T-helper 2 cell (primary cell): ENCODE measurements around the gene KIF6.
A peak's percentile ranks its signal among the peaks of the same experiment; 100 is the strongest.

Experiments
- DNase-seq, 5 experiments: peaks; one replicate each; pipeline versions ENCODE4 v3.0.0 to v3.0.0-alpha.2; 2012 to 2022

The KIF6 gene

DNA sequence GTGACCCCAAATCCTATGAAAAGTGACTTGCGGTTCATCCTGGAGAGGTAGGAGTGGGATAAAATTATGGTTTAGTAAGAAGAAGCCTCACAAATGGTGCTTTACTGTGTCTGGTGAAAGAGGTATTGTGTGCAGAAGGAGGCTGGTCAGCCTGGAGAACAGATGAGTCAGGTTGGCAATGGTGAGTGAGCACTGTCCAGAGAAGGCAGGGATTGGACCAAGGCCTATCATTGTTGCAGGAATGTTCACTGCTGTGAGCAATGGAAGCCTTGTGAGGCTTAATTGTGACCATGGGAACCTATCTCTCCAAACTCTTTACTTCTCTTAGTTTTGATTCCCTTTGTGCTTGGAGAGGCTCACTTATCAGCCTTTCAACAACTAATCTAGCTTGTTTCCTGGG, 313.7 kb downstream of the KIF6 start:
- DNase-seq, result no peak

DNA sequence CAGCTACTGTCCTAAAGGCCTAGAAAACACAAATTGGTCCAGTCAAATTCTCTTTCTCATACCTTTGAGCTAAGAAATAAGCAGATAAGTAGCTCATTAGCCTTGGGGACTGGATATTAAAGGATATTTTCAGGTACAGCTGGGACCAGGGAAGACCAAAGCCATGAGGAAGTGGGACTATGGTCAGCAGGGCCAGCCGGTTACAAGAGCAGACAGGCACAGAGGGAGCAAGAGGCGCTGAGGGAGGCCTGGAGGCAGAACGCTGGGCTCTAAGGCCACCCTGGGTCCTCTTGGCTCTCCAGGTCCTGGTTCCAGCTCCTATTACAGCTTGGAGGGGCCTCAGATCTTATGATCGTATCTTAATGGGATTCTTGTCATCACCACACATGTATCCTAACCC, 314.2 kb downstream of the KIF6 start:
- no peak for DNase-seq

DNA sequence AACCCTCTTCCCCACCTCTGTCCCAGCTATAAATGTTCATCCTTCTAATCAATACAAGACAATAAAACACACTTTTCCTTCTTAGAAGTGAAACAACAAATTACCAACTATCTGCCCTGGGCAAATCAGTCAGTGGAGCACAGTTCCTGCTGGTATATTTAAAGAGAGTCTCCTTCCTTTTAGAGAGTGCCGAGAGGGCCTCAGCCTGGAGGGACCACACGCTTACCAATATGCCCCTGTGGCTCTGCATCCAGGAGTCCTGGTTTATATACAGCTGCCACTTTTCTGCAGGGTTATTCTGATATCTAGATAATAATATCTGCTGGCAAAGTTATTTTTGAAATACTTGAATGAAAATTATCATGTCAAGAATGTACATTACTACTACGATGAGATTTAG, 315.3 kb downstream of the KIF6 start:
- DNase-seq, result no peak

DNA sequence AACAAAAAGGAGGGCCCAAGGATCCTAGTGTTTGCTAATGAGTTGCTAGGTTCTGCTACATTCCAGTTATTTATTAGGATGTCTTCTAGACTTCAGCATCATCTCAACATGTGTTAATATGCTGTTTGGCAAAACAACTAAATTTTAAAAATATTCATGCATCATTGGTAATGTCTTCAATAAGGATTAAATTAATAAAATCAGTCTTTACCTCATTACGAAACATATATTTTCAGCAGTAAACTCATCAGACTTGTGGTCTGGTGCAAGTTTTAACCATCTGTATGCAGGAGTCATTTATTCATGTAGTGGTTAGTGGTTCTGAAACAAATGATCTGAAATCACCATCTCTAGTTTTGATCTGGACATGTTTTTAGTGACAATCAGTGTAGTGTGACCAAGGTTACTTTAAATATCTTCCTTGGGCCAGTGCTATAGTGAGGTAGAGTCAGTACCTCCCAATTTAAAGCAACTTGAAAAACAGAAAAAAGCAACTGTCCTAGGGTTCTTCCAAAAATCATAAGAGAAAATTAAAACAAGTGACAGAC, 317.7 kb downstream of the KIF6 start:
- peak in 1 of 5 experiments; percentile 20 for DNase-seq

DNA sequence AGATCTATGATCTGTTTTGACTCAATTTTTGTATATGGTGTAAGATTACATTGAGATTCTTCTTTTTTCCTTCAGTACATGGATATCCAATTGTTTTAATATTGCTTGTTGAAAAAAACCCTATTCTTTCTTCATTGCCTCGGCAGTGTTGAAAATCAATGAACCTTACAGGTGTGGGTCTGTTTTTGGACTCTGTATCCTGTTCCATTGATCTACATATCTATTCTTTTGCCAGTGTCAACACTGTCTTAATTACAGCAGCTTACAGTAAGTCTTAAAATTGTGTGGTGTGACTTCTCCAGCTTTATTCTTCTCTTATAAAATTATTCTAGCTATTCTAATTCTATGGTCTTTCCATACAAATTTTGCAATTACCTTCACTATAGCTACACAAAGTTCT, 320.9 kb downstream of the KIF6 start:
- DNase-seq, result no peak

DNA sequence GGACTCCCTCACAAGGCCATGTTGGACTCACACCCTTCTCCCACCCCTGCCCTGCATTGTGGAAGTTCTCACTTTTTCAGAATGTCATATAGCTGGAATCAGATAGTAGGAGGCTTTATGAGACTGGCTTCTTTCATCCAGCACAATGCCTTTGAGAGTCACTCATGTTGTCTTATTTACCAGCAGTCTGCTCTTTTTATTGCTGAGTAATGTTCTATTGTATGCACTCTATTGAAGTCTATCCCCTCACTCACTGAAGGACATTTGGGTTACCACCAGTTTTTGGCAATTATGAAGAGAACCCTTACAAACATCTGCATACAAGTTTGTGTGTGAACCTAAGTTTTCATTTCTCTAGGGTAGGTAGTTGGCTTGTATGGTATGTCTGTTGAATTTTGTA, 321.9 kb downstream of the KIF6 start:
- DNase-seq, result no peak

DNA sequence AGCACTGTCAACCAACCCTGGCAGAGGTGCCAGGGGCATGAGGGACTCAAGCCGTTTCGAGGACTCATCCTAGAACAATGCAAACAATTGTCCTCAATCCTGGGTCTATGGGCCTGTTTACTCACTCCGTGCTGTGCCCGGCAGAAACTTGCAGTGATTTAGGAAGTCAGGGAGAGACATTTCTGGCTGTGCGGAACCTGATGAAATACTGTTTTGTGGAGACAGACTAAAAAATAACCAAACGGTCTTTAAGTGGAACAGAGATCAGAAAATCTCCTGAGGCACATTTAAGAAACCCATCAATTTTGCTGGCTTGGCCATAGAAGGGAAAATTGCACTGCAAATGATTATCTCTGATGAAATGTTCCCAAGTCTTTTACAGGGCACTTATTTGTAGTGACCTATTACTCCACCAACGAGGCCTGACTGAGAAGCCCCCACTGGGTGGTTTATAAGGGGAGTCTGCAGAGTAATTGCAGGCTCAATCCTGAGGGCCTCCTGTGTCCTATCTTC, 322.9 kb downstream of the KIF6 start:
- no peak for DNase-seq

DNA sequence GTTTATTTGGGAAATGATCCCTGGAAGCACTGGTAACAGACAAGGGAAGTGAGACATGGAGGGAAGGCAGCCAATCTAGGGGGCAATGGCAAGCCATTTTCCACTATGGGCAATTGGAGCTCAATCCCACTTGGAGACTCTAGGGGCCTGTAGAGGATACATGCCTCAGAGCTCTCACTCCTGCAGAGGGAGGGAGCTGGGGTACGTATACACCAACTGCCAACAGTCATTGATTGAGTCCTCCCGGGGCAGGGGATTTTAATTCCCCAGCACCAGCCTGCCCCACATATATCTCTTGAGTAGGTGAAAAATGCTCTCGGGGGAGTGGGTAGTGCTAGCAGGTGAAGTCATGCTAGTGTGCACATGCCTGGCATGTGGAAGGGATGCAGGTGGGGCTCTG, 323.8 kb downstream of the KIF6 start:
- no peak for DNase-seq

DNA sequence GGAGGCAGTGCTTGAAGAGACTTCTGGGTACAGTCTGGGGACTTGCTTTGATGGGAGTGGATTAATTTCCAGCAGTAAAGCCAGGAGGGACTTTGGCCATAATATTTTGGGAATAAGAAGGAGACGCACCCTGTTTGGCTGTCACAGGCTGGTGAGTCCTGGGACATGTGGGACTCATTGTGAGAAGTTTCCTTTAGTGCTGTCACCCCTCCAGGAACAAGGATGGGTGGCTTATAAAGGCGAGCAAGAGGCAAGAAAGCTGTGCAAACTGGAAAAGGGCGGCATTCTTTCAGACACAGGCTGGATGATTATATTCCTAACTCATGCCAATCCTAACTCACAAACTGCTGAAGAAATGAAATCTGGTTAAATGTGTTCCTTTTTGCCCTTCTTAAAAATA, 325.2 kb downstream of the KIF6 start:
- no peak for DNase-seq

DNA sequence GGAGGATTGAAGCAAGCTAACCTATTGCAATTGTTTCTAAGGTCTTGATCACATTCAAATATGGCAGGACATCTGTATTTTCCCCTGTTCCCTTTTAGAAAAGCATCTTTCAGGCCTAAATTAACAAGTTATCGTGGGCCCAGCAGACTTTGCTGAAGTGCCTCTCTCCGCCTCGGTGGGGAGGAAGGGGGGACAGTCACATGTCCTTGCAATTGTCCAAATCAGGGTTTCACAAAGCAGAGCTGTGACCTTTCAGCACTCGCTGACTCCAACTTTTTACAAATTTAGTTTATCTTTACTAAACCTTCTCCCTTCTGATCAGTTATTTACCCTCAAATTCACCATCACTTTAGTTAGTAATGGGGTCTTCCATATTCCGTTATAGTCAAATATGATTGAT, 328.4 kb downstream of the KIF6 start:
- no peak for DNase-seq

DNA sequence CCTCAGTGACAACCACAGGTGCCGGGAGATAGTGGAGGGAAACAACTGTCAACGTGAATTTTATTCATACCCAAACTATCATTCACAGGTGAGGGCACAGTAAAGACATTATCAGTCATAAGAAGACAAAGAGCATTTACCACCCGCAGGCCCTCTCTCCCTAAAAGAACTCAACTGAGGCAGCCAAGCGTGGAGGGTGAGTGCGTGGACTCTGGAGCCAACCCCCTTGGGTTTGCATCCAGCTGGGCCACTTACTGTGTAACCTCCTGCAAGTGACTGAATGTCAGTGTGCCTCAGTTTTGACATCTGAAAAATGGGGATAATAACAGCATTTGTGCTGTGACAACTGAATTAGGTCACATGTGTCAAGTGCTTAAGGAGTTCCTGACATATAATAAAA, 332.1 kb downstream of the KIF6 start:
- no peak for DNase-seq

DNA sequence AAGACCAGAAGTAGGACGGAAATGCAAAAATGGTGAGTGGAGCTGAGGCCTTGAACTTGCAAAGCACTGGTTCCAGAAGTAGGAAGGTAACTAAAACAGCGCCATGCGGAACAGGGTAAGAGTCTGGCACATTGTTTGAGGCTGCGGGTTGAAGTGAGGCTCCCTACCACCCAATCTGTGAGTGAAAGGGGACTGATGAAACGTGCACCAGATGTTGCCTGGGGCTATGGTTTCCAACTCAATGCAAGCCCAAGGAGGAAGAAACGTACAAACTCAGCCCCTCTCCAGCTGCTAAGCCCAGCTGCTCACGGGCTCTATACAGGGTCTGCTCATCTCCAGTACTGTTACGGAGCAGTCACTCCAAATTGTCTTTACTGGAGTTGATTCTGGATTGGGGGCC, 334.0 kb downstream of the KIF6 start:
- no peak for DNase-seq

DNA sequence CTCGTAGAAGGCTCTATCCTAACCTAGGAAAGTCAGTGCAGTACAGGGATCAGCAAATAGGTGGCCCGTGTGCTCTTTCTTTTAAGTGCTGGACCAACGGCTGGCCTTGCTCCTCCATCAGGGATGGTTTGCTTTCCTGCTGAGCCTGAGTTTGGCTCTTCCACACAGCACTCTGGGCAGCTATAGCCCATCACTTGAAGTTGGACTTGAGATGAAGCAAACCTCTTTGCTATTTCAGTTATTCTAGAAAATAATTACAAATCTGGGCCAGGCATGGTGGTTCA, 335.8 kb downstream of the KIF6 start:
- no peak for DNase-seq

DNA sequence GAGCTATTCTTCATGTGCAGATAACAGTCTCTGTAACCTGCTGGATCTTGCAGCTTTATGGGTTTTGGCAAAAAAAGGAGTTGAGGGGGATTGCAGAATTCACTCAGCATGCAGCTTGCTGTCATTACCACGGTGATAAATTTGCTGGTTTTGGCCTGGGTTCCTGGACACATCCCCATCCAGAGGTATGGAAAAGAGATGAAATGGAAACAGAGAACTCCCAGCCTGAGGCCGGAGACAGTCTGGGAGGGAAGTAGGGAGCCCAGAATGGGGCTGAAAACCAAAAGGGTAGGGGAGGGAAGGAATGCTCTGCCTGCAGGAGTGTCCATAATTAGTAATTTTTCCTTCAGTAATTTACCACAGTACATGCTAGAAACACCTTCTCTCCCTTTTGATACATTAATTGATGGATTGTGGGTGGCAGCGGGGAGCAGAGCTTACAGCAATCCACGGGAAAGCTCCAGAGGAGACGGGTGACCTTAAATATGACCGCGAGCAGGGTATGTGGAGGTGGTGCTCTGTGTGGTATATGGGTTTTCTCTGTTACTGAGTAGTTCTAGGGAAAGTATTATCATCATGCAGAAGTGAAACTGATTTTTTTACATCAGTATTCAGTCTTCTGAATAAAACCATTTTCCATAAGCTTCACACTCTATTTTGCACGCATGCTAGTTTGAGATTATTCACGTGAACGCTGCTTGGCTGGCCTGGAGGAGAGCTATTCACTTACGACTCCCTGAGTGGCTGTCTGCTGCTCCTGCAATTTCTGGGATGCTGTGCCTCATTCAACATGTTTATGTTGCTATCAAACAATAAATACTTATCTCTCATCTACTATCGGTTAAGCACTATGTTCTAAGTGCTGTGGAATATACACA, 336.4 kb downstream of the KIF6 start:
- DNase-seq, result no peak

DNA sequence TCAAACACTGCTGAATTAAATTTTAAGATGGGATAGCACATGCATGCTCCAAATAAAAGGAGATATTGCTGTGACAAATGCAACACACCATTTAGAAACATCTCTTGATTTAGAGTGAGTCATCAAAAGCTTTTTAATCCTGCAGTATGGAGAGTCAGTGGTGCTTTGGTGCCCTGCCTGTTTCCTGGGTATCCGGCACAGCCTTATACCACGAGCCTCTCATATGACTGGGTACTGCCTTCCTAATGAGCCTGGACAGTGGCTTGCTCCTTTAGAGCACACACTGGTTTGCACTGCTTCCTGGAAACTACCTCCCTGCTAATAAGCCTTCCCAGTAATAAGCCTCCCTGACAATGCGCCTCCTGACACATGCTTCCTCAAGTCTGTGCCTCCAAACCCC, 337.4 kb downstream of the KIF6 start:
- DNase-seq, result no peak

DNA sequence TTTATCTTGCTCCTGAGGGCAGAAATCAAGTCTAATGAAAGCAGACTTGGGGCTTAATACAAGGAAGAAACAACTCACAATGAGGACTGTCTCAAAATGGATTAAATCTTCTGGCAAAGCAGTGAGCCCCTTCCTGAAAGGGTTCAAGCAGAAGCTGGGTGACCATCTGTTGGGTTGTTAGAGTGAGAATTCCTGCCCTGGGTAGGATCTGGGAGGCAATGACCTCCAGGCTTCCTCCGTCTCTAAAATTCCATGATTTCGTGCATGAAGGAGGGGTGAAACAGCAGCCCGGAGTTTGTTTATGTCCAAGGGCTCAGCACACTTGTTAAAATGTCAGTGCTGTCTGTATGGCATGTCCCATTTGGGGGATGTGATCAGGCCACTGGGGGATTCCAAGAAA, 338.7 kb downstream of the KIF6 start:
- DNase-seq, result no peak

DNA sequence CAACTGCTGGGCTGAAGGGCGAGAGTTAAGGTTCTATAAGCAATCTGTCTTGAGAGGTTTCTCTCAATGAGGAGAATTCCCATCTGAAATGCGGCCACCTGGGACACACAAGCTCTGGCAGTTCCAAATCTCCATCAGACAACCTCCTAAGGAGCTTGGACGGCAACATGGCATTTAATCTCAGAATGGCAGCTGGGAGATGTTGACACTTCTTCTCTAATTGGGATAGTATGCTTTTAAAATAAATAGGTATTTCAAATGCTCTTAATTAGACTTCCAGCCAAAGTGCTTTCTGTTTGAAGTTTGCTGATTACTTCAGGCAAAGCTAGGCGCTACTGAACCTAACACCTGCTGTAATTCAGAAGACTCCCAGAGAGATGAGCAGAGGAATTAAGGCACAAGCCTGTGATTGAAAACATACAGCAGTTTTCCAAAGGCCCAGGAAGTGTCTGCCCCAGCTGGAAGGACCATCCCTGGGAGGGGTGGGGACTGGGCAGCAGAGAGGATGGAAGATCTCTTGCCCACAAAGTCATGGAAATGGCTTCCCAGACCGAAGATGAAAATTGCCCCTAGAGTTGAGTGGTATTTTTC, 343.6 kb downstream of the KIF6 start:
- DNase-seq, result no peak

DNA sequence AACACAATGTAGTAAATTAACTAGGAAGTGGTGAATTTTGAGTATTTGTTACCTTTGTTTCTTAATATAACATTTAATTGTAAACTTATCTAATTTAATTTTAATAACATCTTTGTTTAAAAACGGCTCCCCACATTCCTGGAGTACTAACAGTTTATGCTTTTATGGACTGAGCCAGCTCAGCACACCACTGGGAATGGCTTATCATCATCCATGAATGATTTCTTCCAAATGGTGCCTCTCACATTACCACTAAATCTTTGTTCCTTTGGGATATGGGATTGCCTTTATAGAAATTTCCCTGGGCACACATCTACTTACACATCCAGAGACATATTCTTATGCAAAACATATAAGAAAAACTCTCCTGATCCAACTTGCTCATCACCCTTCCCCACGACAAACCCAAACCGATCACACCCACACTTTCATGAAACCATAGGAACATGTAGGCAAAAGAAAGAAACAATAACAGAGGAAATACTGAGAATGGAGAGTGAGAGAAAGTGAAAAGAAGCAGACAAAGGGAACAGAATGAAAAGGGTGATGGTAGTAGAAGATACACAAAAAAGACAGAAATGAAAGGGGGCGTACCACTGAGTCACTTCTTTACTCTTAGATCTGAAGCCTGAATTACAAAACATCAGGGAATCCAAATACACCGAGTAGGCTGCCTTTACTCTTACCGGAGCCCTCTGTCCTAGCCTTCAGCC, 344.2 kb downstream of the KIF6 start:
- DNase-seq, result no peak

DNA sequence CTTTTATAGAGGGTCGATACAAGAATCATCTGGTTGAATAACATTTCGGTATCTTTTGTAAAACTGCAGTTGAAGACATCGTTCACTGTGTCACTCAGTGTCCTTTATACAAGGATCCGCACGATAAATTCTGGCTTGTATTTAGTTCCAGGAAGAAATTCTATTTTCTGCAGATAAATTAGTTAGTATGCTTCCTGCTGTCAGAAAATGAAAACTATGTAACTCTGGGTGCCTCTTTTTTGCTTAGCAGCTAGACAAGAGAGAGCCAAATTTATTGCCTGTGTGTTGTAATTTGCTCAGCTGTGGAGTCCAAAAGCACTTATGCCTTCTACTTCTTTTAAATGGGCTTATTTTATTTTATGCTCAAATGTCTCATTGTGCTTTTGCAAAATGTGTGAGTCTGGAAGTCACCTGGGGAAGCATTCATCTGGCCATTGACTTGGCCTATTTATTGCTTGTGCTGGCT, 346.2 kb downstream of the KIF6 start:
- no peak for DNase-seq

DNA sequence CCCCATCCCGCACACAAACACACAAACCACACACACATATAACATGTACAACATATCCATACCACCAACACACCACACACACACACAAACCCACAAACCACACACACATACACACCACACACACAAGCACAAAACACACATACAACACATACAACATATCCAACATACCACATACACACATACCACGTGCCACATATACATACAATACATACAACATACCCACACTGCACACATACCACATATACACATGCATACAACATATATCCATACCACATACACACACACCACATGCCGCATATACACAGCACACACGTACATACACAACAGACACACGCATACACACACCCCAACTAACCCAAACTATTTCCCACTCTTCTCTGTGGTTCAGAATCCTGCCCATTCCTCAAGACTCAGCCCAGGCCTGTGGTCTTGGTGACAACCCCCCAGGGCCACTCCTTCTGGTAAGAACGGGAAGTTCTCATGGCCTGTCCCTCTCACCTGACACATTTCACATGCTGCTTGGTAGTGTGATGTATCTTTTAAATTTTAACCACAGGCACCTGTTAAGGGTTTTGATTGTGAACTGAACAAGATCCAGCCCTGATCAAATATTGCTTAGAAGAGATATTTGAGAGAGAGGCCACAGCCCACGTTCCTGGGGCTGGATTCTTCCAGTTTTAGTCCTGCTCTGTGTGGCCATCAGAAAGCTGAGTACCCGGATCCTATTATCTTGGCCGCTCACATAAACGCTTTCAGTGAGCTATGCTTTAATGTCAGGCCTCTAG, 346.8 kb downstream of the KIF6 start:
- DNase-seq, result peak in 1 of 5 experiments; percentile 3

DNA sequence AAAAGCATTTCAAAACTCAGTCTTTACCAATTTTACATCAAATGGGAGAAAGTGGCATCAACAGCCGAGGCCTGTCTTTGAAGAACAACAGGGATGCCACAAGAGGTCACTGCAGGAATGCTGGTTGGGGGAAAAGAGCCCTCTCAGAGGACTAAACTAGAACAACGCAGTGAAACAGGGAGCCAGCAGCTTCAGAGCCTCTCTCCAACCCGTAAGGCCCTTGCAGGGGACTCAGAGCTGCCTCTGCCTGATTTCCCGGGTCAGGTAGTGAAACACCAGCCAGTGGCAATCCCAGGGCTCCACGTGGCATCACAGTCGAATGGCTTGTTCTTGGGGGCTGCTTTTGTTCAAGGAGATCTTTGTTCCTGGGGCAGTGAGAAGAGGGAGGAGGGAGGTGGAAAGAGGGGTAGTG, 347.7 kb downstream of the KIF6 start:
- DNase-seq, result peak in 1 of 5 experiments; percentile 48

DNA sequence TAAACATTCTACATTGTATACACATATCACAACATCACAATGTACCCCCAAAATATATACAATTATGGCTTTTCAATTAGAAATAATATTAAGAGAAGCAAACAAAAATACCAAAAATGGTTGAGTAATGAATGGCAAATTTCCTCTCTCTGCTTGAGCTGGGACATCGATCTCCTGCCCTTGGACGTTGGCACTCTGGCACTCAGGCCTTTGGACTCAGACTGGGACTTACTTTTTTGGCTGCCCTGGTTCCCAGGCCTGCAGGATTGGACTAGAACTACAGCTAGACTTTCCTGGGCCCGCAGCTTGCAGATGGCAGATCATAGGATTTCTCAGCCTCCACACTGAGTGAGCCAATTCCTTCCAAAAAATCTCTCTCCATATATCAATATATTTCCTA, 349.8 kb downstream of the KIF6 start:
- DNase-seq, result no peak

DNA sequence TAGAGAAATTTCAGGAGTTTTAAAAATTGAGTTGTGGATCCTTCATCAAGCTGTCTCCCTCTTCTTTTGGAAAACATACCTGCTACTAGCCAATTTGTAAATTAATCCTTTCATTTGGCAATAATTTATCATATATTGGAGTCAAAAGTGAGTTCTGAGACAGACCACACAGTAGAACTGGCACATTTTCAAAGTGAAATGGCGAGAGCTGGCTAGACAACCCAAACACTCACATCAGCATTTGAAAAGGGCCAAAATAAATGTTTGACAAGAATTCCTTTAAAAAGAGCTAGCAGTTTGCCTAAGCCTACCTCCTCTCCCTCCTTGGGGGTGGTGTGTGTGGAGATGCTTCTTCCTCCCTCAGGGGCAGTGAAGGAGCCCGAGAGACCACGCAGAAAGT, 354.8 kb downstream of the KIF6 start:
- DNase-seq, result no peak
